Mucosa of descending colon (tissue), 3 donors: ENCODE data around the gene NUAK2. TPM values are rescaled to one million over a fixed set of nuclear protein-coding genes. Genes with fewer than 3 reads are reported as not detected.
"Not testable (repeated sequence)": the region's sequence is repeated elsewhere in the genome, so short reads cannot be mapped to it uniquely, and the experiment has no call there.

Experiments
- ATAC-seq: fragments of 200-7000 bp; cut with Tn5 transposase; one replicate; pipeline ENCODE4 v1.9.1; 2020; ENCODE audit warnings: mild to moderate bottlenecking, moderate library complexity
- DNase-seq, 3 donors: peaks; one replicate each; pipeline ENCODE4 v3.0.0-alpha.2; 2020
- H3K36me3 ChIP-seq: fragments of 200-600 bp; one replicate; pipeline ENCODE4 v1.8.0; 2021; ENCODE audit warnings: low read depth, mild to moderate bottlenecking
- H3K4me1 ChIP-seq: fragments of 200-600 bp; one replicate; pipeline ENCODE4 v1.8.0; 2021; ENCODE audit warnings: low read depth, mild to moderate bottlenecking
- H3K4me3 ChIP-seq: fragments of 200-600 bp; one replicate; pipeline ENCODE4 v1.8.0; 2021; ENCODE audit warnings: mild to moderate bottlenecking
- H3K9me3 ChIP-seq: fragments of 200-600 bp; one replicate; pipeline ENCODE4 v1.8.0; 2021; ENCODE audit warnings: mild to moderate bottlenecking
- intact Hi-C, 2 donors: fragments of 100-400 bp; cut with DNase I in 1 of 2; cut with micrococcal nuclease in 1 of 2; formaldehyde crosslinking; loops; one replicate each; pipeline versions ENCODE4 v1.11.0 to v1.11.1; 2022; cut with DNase I, micrococcal nuclease
- long read RNA-seq, 2 donors: library from polyadenylated mRNA; unstranded; transcript quantifications; one replicate each; pipeline ENCODE4 v2.0.0, GENCODE V29; 2019 to 2021
- total RNA-seq, 3 donors: library from RNA; stranded (reverse); fragmentation: NEBNext Ultra II Directional in 2 of 3; extraction: Animal tissue kit (Norgen Biotek cat#: 25700) in 2 of 3; gene quantifications; one replicate each; pipeline versions ENCODE4 v1.2.1 to v1.2.4, GENCODE V29; 2021 to 2023
- TF ChIP-seq, protein P1 (sequence below): fragments of 200-600 bp; IDR thresholded peaks from one replicate; pipeline ENCODE4 v1.8.0; 2022; ENCODE audit warnings: antibody characterized with exemption, mild to moderate bottlenecking
- donor health status: DM: no; HTN: no; CAD: no; lungs with moderate emphysema.
- donor health status: DM: no; HTN: no; CAD: no.
- donor health status: DM: no; HTN: yes; CAD: no.

The NUAK2 gene
- total RNA-seq, result 10 to 100 TPM; 16.5 to 50.8 (median 29.5) TPM
- long read RNA-seq, donor 1, transcript NUAK2-201 (7 exons, 3,441 nt), result major isoform, 43 of 48 reads
- long read RNA-seq, donor 1, partial matches to known transcripts, result 0 of 48 reads
- long read RNA-seq, donor 1, other reads (novel, unspliced or antisense), result 5 of 48 reads
- long read RNA-seq, donor 2, transcript NUAK2-201 (7 exons, 3,441 nt), result major isoform, 16 of 27 reads
- long read RNA-seq, donor 2, partial matches to known transcripts, result 4 of 27 reads
- long read RNA-seq, donor 2, other reads (novel, unspliced or antisense), result 7 of 27 reads

DNA sequence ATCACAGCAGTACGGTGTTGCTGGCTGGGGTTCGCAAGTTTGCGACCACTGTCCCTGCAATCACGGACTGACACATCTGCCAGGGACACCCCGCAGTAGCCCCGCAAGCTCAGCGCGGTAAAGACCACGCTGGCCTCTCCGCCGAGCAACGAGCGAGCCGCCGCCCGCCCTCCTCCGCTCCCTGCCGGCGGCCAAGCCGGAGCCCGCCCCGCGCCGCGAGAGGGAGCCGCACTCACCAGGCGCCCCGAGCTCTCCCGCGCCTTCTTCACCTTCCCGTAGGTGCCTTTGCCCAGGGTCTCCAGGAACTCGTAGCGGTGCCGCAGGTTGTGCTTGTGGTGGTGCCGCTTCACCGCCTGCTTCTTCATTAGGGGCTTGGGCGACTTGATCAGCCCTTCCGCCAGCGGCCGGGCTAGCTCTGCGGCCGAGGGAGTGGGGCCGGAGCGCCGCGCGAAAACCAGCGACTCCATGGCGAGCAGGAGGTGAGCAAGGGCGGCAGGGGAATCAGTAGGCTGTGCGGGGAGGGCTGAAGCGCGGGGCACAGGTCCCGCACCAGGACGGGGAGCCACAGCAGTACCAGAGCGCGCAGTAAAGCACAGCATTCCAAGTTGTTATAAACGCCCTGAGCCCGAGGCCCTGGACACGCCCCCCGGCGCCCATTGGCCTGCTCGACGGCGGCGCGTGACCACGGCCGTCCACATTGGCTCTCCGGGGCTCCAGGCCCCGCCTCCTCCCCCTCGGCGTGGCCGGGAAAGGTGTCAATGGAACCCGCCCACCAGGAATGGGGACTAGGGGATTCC lies at the start of gene NUAK2:
TSS of gene NUAK2 (minus strand) at position 584 of the 797 bp plus-strand sequence. CDS start at position 467, 117 bp downstream.
- TF ChIP-seq, protein P1, sequence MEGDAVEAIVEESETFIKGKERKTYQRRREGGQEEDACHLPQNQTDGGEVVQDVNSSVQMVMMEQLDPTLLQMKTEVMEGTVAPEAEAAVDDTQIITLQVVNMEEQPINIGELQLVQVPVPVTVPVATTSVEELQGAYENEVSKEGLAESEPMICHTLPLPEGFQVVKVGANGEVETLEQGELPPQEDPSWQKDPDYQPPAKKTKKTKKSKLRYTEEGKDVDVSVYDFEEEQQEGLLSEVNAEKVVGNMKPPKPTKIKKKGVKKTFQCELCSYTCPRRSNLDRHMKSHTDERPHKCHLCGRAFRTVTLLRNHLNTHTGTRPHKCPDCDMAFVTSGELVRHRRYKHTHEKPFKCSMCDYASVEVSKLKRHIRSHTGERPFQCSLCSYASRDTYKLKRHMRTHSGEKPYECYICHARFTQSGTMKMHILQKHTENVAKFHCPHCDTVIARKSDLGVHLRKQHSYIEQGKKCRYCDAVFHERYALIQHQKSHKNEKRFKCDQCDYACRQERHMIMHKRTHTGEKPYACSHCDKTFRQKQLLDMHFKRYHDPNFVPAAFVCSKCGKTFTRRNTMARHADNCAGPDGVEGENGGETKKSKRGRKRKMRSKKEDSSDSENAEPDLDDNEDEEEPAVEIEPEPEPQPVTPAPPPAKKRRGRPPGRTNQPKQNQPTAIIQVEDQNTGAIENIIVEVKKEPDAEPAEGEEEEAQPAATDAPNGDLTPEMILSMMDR, result no peak
- DNase-seq (peak; percentile 98), ATAC-seq (peak; percentile 76)
- Histone ChIP-seq H3K4me1 (peaks cover 34% of the 10 kb centered on the region), H3K9me3 (no peaks in the 10 kb centered on the region), H3K36me3 (no peaks in the 10 kb centered on the region), H3K4me3 (peak within 1 kb of the TSS; percentile 83)
- intact Hi-C loops, result no loop called here

GRCh38 chr1:205370780-205371179 lies 49.2 kb upstream of the NUAK2 start:
- TF ChIP-seq, protein P1, result no peak
- ATAC-seq, result peak; percentile 37
- peak in 1 of 3 donors; percentile 35 for DNase-seq
- H3K36me3 ChIP-seq, result no peaks in the 10 kb centered on the region
- intact Hi-C loops, result no loop called here
- H3K4me1 ChIP-seq, result no peaks in the 10 kb centered on the region
- H3K9me3 ChIP-seq, result no peaks in the 10 kb centered on the region
- no peak overlapping the region for H3K4me3 ChIP-seq

- no peaks in the 10 kb centered on the region for H3K9me3 ChIP-seq
- H3K36me3 ChIP-seq, result no peaks in the 10 kb centered on the region
- no peak overlapping the region for H3K4me3 ChIP-seq
- intact Hi-C loops, result no loop called here
- ATAC-seq (no peak), DNase-seq (no peak)
- TF ChIP-seq, protein P1, result no peak
- peaks cover 4% of the 10 kb centered on the region for H3K4me1 ChIP-seq
These were observed 48.2 kb upstream of the NUAK2 start for GRCh38 chr1:205369701-205370123.

GRCh38 chr1:205368478-205368877 lies 46.9 kb upstream of the NUAK2 start:
- intact Hi-C loops, result no loop called here
- H3K4me1 ChIP-seq, result peaks cover 4% of the 10 kb centered on the region

GRCh38 chr1:205365945-205366463 lies 44.5 kb upstream of the NUAK2 start:
- Histone ChIP-seq H3K4me3 (no peak overlapping the region), H3K4me1 (peaks cover 4% of the 10 kb centered on the region), H3K9me3 (no peaks in the 10 kb centered on the region), H3K36me3 (no peaks in the 10 kb centered on the region)
- DNase-seq (peak; percentile 63 to 69 (median 65)), ATAC-seq (peak; percentile 89)
- intact Hi-C loops, result no loop called here
- TF ChIP-seq, protein P1, result no peak

More at GRCh38 chr1:205368478-205368877, 46.9 kb upstream of the NUAK2 start:
- TF ChIP-seq, protein P1, result no peak
- no peaks in the 10 kb centered on the region for H3K9me3 ChIP-seq
- H3K4me3 ChIP-seq, result no peak overlapping the region
- ATAC-seq (no peak), DNase-seq (no peak)
- H3K36me3 ChIP-seq, result no peaks in the 10 kb centered on the region

DNA sequence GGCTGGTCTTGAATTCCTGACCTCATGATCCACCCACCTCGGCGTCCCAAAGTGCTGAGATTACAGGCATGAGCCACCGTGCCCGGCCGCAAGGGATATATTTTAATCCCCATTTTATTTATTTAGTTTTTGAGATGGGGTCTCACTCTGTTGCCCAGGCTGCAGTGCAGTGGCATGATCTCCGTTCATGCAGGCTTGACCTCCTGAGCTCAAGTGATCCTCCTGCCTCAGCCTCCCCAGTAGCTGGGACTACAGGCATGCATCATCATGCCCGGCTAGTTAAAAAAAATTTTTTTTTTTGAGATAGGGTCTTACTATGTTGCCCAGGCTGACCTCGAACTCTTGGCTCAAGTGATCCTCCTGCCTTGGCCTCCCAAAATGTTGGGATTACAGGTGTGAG lies 43.5 kb upstream of the NUAK2 start:
- ATAC-seq, intact Hi-C loops, H3K4me1 ChIP-seq: not testable (repeated sequence)

More for the DNA sequence above, 43.5 kb upstream of the NUAK2 start:
- not testable (repeated sequence) for H3K36me3 ChIP-seq, H3K4me3 ChIP-seq, DNase-seq, H3K9me3 ChIP-seq
